Left ventricle myocardium inferior (tissue), 1 donor: ENCODE measurements around the gene INHBA. TPM values are rescaled to one million over a fixed set of nuclear protein-coding genes. Genes with fewer than 3 reads are reported as not detected.

Source experiments
- DNase-seq: peaks from one replicate; pipeline ENCODE4 v3.0.0-alpha.2; 2020
- H3K27ac ChIP-seq: fragments of 200-600 bp; replicated peaks from 2 replicates; pipeline ENCODE4 v1.8.0; 2021
- H3K27me3 ChIP-seq: fragments of 200-600 bp; 2 replicates; pipeline ENCODE4 v1.8.0; 2021; ENCODE audit warnings: low read depth
- H3K36me3 ChIP-seq: fragments of 200-600 bp; 2 replicates; pipeline ENCODE4 v1.8.0; 2021
- H3K4me1 ChIP-seq: fragments of 200-600 bp; 2 replicates; pipeline ENCODE4 v1.8.0; 2021
- H3K4me3 ChIP-seq: fragments of 200-600 bp; 2 replicates; pipeline ENCODE4 v1.8.0; 2021; ENCODE audit warnings: mild to moderate bottlenecking, moderate library complexity
- H3K9me3 ChIP-seq: fragments of 200-600 bp; replicated peaks from 2 replicates; pipeline ENCODE4 v1.8.0; 2021
- intact Hi-C: fragments of 100-400 bp; cut with micrococcal nuclease; formaldehyde crosslinking; loops from one replicate; pipeline ENCODE4 v1.11.0; 2022
- long read RNA-seq: library from polyadenylated mRNA; unstranded; transcript quantifications from one replicate; pipeline ENCODE4 v2.0.0, GENCODE V29; 2021
- total RNA-seq: library from RNA; stranded (reverse); fragmentation: NEBNext Ultra II Directional; extraction: Animal tissue kit (Norgen Biotek cat#: 25700); gene quantifications from one replicate; pipeline ENCODE4 v1.2.1, GENCODE V29; 2021
- TF ChIP-seq, protein P1 (sequence below): fragments of 200-600 bp; IDR thresholded peaks from 2 replicates; pipeline ENCODE4 v1.8.0; 2021; ENCODE audit warnings: antibody characterized with exemption, mild to moderate bottlenecking, borderline replicate concordance
- donor health status: DM: no; HTN: yes; CAD: no; lungs with severe emphysema.

Gene INHBA
- total RNA-seq, result 8.6 TPM
- long read RNA-seq, full-length matches to known transcripts, result 2 of 3 reads
- long read RNA-seq, partial matches to known transcripts, result 1 of 3 reads
- long read RNA-seq, other reads (novel, unspliced or antisense), result 0 of 3 reads

DNA sequence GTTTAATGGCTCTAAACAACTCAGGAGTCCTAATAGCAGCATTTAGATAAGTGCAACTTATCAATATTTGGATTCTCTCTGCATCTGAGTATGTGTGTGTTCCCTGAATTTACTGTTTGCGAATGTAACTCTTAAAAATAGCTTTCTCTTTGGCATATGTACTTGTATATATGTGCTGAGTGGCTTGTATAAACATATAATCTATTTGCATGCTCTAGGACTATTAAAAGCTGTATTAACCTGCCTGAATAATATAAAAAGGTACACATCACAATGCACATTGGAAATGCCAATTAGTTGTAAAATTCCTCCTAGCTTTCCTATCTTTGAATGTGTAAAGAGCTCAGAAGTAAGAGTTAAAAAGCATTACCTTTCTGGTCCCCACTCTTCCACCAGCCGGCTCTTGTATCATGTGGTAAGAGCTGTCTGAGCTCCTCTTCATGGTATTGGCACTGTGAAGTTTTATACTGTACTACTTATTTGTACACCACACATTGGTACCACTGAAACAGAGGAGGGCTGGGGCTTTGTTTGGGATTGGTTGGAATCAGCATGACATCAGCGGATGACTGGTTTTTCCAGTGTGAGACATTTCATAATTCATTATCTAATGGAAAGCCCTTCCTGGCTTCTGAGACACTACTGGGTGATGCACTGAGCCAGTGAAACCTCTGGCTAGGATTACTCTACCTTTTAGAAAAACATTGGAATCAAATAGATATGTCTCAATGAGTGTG, at the start of gene INHBA:
Gene INHBA, minus strand, starts transcription at position 456 of the 737 bp plus-strand sequence. CDS start 2,716 bp downstream, outside the sequence.
- intact Hi-C loops, result no loop called here
- no peak for DNase-seq
- Histone ChIP-seq H3K27ac (peak within 1 kb of the TSS; percentile 46), H3K4me3 (peak within 1 kb of the TSS; percentile 61), H3K27me3 (peaks cover 67% of the 10 kb centered on the region), H3K4me1 (peaks cover 30% of the 10 kb centered on the region), H3K36me3 (no peaks in the 10 kb centered on the region), H3K9me3 (no peaks in the 10 kb centered on the region)
- TF ChIP-seq, protein P1, sequence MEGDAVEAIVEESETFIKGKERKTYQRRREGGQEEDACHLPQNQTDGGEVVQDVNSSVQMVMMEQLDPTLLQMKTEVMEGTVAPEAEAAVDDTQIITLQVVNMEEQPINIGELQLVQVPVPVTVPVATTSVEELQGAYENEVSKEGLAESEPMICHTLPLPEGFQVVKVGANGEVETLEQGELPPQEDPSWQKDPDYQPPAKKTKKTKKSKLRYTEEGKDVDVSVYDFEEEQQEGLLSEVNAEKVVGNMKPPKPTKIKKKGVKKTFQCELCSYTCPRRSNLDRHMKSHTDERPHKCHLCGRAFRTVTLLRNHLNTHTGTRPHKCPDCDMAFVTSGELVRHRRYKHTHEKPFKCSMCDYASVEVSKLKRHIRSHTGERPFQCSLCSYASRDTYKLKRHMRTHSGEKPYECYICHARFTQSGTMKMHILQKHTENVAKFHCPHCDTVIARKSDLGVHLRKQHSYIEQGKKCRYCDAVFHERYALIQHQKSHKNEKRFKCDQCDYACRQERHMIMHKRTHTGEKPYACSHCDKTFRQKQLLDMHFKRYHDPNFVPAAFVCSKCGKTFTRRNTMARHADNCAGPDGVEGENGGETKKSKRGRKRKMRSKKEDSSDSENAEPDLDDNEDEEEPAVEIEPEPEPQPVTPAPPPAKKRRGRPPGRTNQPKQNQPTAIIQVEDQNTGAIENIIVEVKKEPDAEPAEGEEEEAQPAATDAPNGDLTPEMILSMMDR, result no peak

DNA sequence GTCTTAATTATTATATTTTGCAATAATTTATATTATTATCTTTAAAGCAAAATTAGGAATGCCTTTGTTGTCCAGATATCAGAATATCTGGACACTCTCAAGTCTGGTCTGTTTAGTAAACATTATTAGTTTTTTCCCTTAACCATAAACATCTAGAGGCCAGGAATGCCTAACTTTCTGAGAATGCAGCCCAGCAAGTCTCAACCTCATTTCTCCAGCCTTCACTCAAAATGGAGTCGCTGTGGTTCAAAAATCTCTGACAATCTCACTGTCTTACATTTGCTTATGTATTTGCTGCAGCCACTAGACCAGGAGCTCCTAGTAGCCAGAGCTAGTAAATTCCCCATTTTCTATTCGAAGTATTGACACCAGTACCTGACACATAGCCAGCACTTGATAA, 49.7 kb upstream of the INHBA start:
- H3K27me3 ChIP-seq, result no peaks in the 10 kb centered on the region
- H3K36me3 ChIP-seq, result no peaks in the 10 kb centered on the region
- TF ChIP-seq, protein P1, result no peak
- no peaks in the 10 kb centered on the region for H3K4me1 ChIP-seq
- no peak overlapping the region for H3K4me3 ChIP-seq
- peaks cover 29% of the 10 kb centered on the region for H3K9me3 ChIP-seq
- DNase-seq, result no peak
- H3K27ac ChIP-seq, result no peak overlapping the region
- intact Hi-C loops, result no loop called here

DNA sequence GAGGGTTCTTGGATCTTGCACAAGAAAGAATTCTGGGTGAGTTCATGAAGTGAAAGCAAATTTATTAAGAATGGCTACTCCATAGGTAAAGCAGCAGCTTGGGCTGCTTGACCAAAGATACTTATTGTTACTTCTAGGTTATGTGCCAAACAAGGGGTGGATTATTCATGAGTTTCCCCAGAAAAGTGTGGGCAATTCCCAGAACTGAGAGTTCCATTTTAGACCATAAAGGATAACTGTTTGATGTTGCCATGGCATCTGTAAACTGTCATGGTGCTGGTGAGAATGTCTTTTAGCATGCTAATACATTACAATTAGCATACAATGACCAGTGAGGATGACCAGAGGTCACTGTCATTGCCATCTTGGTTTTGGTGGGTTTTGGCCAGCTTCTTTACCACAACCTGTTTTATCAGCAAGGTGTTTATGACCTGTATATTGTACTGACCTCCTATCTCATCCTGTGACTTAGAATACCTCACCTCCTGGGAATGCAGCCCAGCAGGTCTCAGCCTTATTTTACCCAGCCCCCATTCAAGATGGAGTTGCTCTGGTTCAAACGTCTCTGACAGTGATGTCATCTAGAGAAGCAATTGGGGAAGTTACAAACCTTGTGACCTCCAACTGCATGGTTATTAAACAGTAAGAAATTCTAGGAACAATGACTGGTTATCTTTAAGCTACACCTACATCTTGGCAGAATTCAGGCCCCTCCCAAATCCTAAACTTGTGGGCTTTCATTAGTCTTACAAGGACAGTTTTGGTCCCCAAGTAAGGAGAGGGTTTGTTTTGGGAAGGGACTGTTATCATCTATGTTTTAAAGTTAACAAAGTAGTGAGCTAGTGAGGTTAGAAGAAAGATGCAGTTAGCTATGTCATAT, 48.0 kb upstream of the INHBA start:
- Histone ChIP-seq H3K4me1 (no peaks in the 10 kb centered on the region), H3K36me3 (no peaks in the 10 kb centered on the region), H3K9me3 (peaks cover 17% of the 10 kb centered on the region), H3K27me3 (no peaks in the 10 kb centered on the region), H3K27ac (no peak overlapping the region), H3K4me3 (no peak overlapping the region)
- TF ChIP-seq, protein P1, result no peak
- no peak for DNase-seq
- intact Hi-C loops, result no loop called here

DNA sequence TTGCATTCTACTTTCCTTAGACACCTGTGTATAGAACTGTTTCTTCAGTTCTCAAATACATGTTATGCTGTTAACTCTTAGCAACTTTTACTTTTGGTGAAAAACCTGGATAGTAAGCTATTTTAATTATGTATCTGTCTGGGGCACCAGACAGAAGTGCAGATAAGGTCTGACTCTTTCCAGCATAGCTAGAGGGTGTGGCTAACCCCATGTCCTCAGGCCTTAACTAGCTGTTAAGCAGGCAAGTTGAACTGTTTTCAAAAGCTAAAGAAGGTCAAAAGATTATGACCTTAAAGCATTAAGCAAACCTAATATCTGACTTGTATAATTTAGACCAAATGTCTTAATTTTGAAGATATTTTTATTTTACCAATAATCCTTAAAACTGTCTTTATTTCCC, 45.1 kb upstream of the INHBA start:
- Histone ChIP-seq H3K27ac (no peak overlapping the region), H3K4me1 (no peaks in the 10 kb centered on the region), H3K27me3 (no peaks in the 10 kb centered on the region), H3K36me3 (no peaks in the 10 kb centered on the region), H3K9me3 (no peaks in the 10 kb centered on the region), H3K4me3 (no peak overlapping the region)
- intact Hi-C loops, result no loop called here
- DNase-seq, result no peak
- TF ChIP-seq, protein P1, result no peak

DNA sequence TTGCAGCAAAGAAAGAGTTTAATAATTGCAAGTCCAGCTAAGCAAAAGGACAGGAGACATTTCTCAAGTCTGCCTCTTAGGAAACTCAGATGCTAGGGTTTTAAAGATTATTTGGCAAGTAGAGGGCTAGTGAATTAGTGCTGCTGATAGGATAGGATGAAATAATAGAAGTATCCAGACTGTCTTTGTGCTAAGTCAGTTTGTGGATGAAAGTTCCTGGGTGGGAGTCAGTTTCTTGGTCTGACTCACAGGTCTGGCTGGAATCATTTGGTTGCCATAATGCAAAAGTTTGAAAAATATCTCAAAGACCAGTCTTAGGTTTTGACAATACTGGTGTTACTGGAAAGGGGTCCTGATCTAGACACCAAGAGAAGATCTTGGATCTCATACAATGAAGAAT, 42.6 kb upstream of the INHBA start:
- Histone ChIP-seq H3K9me3 (peaks cover 17% of the 10 kb centered on the region), H3K27me3 (no peaks in the 10 kb centered on the region), H3K4me1 (no peaks in the 10 kb centered on the region), H3K27ac (no peak overlapping the region), H3K36me3 (no peaks in the 10 kb centered on the region), H3K4me3 (no peak overlapping the region)
- no peak for DNase-seq
- intact Hi-C loops, result no loop called here
- TF ChIP-seq, protein P1, result no peak
